Liver (tissue), 9 donors: ENCODE results near the gene KRT77. TPM values are rescaled to one million over a fixed set of nuclear protein-coding genes. Genes with fewer than 3 reads are reported as not detected.

Experiments
- DNase-seq: peaks from one replicate; pipeline ENCODE4 v3.0.0-alpha.2; 2017; ENCODE audit warnings: low spot score
- H3K27ac ChIP-seq, 2 donors: one replicate each; pipeline ENCODE4 v1.7.0; 2013; ENCODE audit warnings: inconsistent platforms in 2 of 2, low read length in 2 of 2, control low read depth in 1 of 2, low read depth in 1 of 2, mild to moderate bottlenecking in 1 of 2
- H3K27me3 ChIP-seq, 4 donors: one replicate each; pipeline versions ENCODE4 v1.6.1 to v1.7.0; 2013; ENCODE audit warnings: low read length in 3 of 4, inconsistent platforms in 1 of 4, mild to moderate bottlenecking in 1 of 4, moderate library complexity in 1 of 4; ENCODE audit not compliant: control insufficient read depth in 4 of 4, insufficient read depth in 4 of 4
- H3K36me3 ChIP-seq, 4 donors: one replicate each; pipeline versions ENCODE4 v1.6.1 to v1.7.0; 2013; ENCODE audit warnings: low read length in 3 of 4, mild to moderate bottlenecking in 3 of 4, low read depth in 1 of 4, moderate library complexity in 1 of 4; ENCODE audit not compliant: control insufficient read depth in 4 of 4, insufficient read depth in 3 of 4
- H3K4me1 ChIP-seq, 4 donors: one replicate each; pipeline versions ENCODE4 v1.6.1 to v1.7.0; 2013; ENCODE audit warnings: low read length in 3 of 4, mild to moderate bottlenecking in 3 of 4, moderate library complexity in 1 of 4; ENCODE audit not compliant: control insufficient read depth in 4 of 4, insufficient read depth in 4 of 4
- H3K4me3 ChIP-seq, 3 donors: one replicate each; pipeline versions ENCODE4 v1.6.1 to v1.7.0; 2013; ENCODE audit warnings: low read length in 3 of 3, control low read depth in 1 of 3, low read depth in 1 of 3, mild to moderate bottlenecking in 1 of 3
- H3K9ac ChIP-seq, 2 donors: one replicate each; pipeline ENCODE4 v1.7.0; 2013; ENCODE audit warnings: low read length in 2 of 2, mild to moderate bottlenecking in 2 of 2, moderate library complexity in 2 of 2, control low read depth in 1 of 2, low read depth in 1 of 2
- H3K9me3 ChIP-seq, 4 donors: one replicate each; pipeline versions ENCODE4 v1.6.1 to v1.7.0; 2013; ENCODE audit warnings: low read length in 3 of 4; ENCODE audit not compliant: control insufficient read depth in 4 of 4
- ATF3 ChIP-seq: IDR thresholded peaks from 2 replicates; pipeline ENCODE4 v1.6.1; 2016; ENCODE audit warnings: antibody characterized with exemption
- CTCF ChIP-seq: fragments of 150-350 bp; IDR thresholded peaks from 2 replicates; pipeline ENCODE4 v1.5.1; 2017; ENCODE audit warnings: improper control_type of control experiment, low read depth, low read length; ENCODE audit not compliant: missing input control
- EGR1 ChIP-seq, 2 donors: IDR thresholded peaks; 2 replicates each; pipeline ENCODE4 v1.6.1; 2016 to 2018; ENCODE audit warnings: antibody characterized with exemption in 2 of 2, low read depth in 2 of 2
- FOXA1 ChIP-seq: IDR thresholded peaks from 2 replicates; pipeline ENCODE4 v1.6.1; 2016; ENCODE audit warnings: antibody characterized with exemption
- FOXA2 ChIP-seq: IDR thresholded peaks from 2 replicates; pipeline ENCODE4 v1.6.1; 2016; ENCODE audit warnings: antibody characterized with exemption
- GABPA ChIP-seq, 2 donors: IDR thresholded peaks in 1 of 2; conservative IDR thresholded peaks in 1 of 2; 2 replicates each; pipeline ENCODE4 v1.6.1; 2016; ENCODE audit warnings: antibody characterized with exemption in 2 of 2, mild to moderate bottlenecking in 1 of 2, moderate library complexity in 1 of 2
- HNF4A ChIP-seq, 2 donors: conservative IDR thresholded peaks; 2 replicates each; pipeline ENCODE4 v1.6.1; 2016; ENCODE audit warnings: antibody characterized with exemption in 2 of 2, mild to moderate bottlenecking in 2 of 2
- HNF4G ChIP-seq: IDR thresholded peaks from 2 replicates; pipeline ENCODE4 v1.6.1; 2016; ENCODE audit warnings: antibody characterized with exemption
- JUND ChIP-seq, 2 donors: IDR thresholded peaks; 2 replicates each; pipeline ENCODE4 v1.6.1; 2016; ENCODE audit warnings: antibody characterized with exemption in 2 of 2
- MAX ChIP-seq: IDR thresholded peaks from 2 replicates; pipeline ENCODE4 v1.6.1; 2016; ENCODE audit warnings: antibody characterized with exemption
- NR2F2 ChIP-seq: IDR thresholded peaks from 2 replicates; pipeline ENCODE4 v1.6.1; 2016; ENCODE audit warnings: antibody characterized with exemption
- RAD21 ChIP-seq, 2 donors: IDR thresholded peaks; 2 replicates each; pipeline ENCODE4 v1.6.1; 2016; ENCODE audit warnings: antibody characterized with exemption in 2 of 2, mild to moderate bottlenecking in 2 of 2
- REST ChIP-seq: IDR thresholded peaks from 2 replicates; pipeline ENCODE4 v1.6.1; 2016; ENCODE audit warnings: antibody characterized with exemption, mild to moderate bottlenecking
- RXRA ChIP-seq, 2 donors: IDR thresholded peaks; 2 replicates each; pipeline ENCODE4 v1.6.1; 2017 to 2018; ENCODE audit warnings: antibody characterized with exemption in 2 of 2, mild to moderate bottlenecking in 1 of 2
- SP1 ChIP-seq: IDR thresholded peaks from 2 replicates; pipeline ENCODE4 v1.6.1; 2018; ENCODE audit warnings: antibody characterized with exemption, mild to moderate bottlenecking
- TAF1 ChIP-seq: conservative IDR thresholded peaks from 2 replicates; pipeline ENCODE4 v1.6.1; 2016; ENCODE audit warnings: antibody characterized with exemption, mild to moderate bottlenecking
- YY1 ChIP-seq: IDR thresholded peaks from 2 replicates; pipeline ENCODE4 v1.6.1; 2016; ENCODE audit warnings: antibody characterized with exemption, mild to moderate bottlenecking
- ZBTB33 ChIP-seq: IDR thresholded peaks from 2 replicates; pipeline ENCODE4 v1.6.1; 2016; ENCODE audit warnings: antibody characterized with exemption
- WGBS: extraction: QIAGEN DNeasy Blood & Tissue Kit; methylation state at CpG from one replicate; pipeline ENCODE4 v1.1.7; 2013; 5-methylcytosine and 5-hydroxymethylcytosine counted together
- polyA plus RNA-seq, 2 donors: library from polyadenylated mRNA; stranded (reverse) in 1 of 2; unstranded in 1 of 2; fragments of 200-250 nt in 1 of 2; fragments of >200 nt in 1 of 2; fragmentation: Nextera tagmentation in 1 of 2; extraction: Ambion mirVana in 1 of 2; gene quantifications; one replicate each; pipeline versions ENCODE4 v1.2.1 to v1.2.3, GENCODE V29; 2013 to 2015
- total RNA-seq, 2 donors: library from RNA; depleted of rRNA; stranded (reverse); fragments of >200 nt; gene quantifications; one replicate each; pipeline ENCODE4 v1.2.3, GENCODE V29; 2014
- donor health status: healthy.
- donor health status: healthy.
- donor health status: healthy.
- donor health status: healthy.
- donor health status: healthy.

Gene KRT77
- total and polyA plus RNA-seq, 4 donors, result not detected

GRCh38 chr12:52726451-52726850 lies 23.1 kb upstream of the KRT77 start:
- 58% methylated on average over 2 of the region's 2 CpGs for WGBS
- H3K4me1 ChIP-seq, result no peaks in the 10 kb centered on the region
- TF ChIP-seq TAF1 (no peak), FOXA1 (no peak), HNF4G (no peak), NR2F2 (no peak), FOXA2 (no peak), YY1 (no peak), MAX (no peak), ATF3 (no peak), HNF4A (conservative IDR thresholded peaks at IDR 0.05) (no peak), EGR1 (IDR thresholded peaks at IDR 0.05; ENCODE audit: low read depth in 2 of 2) (no peak), ZBTB33 (no peak), JUND (IDR thresholded peaks at IDR 0.05) (no peak), SP1 (no peak), CTCF (no peak), RXRA (IDR thresholded peaks at IDR 0.05) (no peak), GABPA (IDR thresholded peaks at IDR 0.05 in 1 of 2, conservative IDR thresholded peaks at IDR 0.05 in 1 of 2) (no peak), REST (no peak)
- H3K27ac ChIP-seq, result no peak overlapping the region
- H3K9ac ChIP-seq, result no peak overlapping the region
- DNase-seq, result no peak
- no peak overlapping the region for H3K4me3 ChIP-seq
- no peaks in the 10 kb centered on the region for H3K36me3 ChIP-seq
- H3K27me3 ChIP-seq, result no peaks in the 10 kb centered on the region
- no peaks in the 10 kb centered on the region for H3K9me3 ChIP-seq

- Histone ChIP-seq H3K4me3 (no peak overlapping the region), H3K9ac (no peak overlapping the region), H3K27me3 (no peaks in the 10 kb centered on the region), H3K4me1 (no peaks in the 10 kb centered on the region), H3K36me3 (no peaks in the 10 kb centered on the region), H3K27ac (no peak overlapping the region), H3K9me3 (no peaks in the 10 kb centered on the region)
- no peak for DNase-seq
- 87% methylated on average over 3 of the region's 3 CpGs for WGBS
- TF ChIP-seq MAX, result no peak
- no peak for TF ChIP-seq ATF3
- TF ChIP-seq GABPA (IDR thresholded peaks at IDR 0.05 in 1 of 2, conservative IDR thresholded peaks at IDR 0.05 in 1 of 2), result no peak
- TF ChIP-seq RAD21 (IDR thresholded peaks at IDR 0.05), result no peak
- no peak for TF ChIP-seq JUND (IDR thresholded peaks at IDR 0.05)
- TF ChIP-seq HNF4G, result no peak
- no peak for TF ChIP-seq TAF1
- TF ChIP-seq NR2F2, result no peak
- TF ChIP-seq HNF4A (conservative IDR thresholded peaks at IDR 0.05), result no peak
- TF ChIP-seq FOXA1, result no peak
- TF ChIP-seq CTCF, result no peak
- no peak for TF ChIP-seq YY1
- no peak for TF ChIP-seq SP1
- TF ChIP-seq ZBTB33, result no peak
- no peak for TF ChIP-seq EGR1 (IDR thresholded peaks at IDR 0.05; ENCODE audit: low read depth in 2 of 2)
Observed at GRCh38 chr12:52724384-52724783, 21.1 kb upstream of the KRT77 start.
